Central memory CD8-positive, alpha-beta T cell (primary cell): ENCODE measurements around the gene TRIM34.
"Not testable (repeated sequence)": the region's sequence is repeated elsewhere in the genome, so short reads cannot be mapped to it uniquely, and the experiment has no call there.

Experiments used
- ATAC-seq: fragments of 150-1000 bp; cut with Tn5 transposase; replicated peaks from 2 replicates; pipeline ENCODE4 v1.10.0; 2022; ENCODE audit warnings: mild to moderate bottlenecking, moderate FRiP score, moderate number of reproducible peaks; ENCODE audit not compliant: poor library complexity, severe bottlenecking; ENCODE audit errors: extremely low read depth
- DNase-seq, 2 donors: peaks; one replicate each; pipeline ENCODE4 v3.0.0; 2021; ENCODE audit warnings: low spot score in 2 of 2
- H3K27ac Mint-ChIP-seq: one replicate; pipeline ENCODE4 v1.8.0; 2022; ENCODE audit warnings: low read depth, mild to moderate bottlenecking, moderate library complexity, mixed read lengths
- H3K27me3 Mint-ChIP-seq: one replicate; pipeline ENCODE4 v1.8.0; 2022; ENCODE audit warnings: mixed read lengths
- H3K36me3 Mint-ChIP-seq: one replicate; pipeline ENCODE4 v1.8.0; 2022; ENCODE audit warnings: mild to moderate bottlenecking, moderate library complexity, mixed read lengths; ENCODE audit not compliant: insufficient read depth
- H3K4me1 Mint-ChIP-seq: one replicate; pipeline ENCODE4 v1.8.0; 2022; ENCODE audit warnings: mixed read lengths
- H3K4me3 Mint-ChIP-seq: one replicate; pipeline ENCODE4 v1.8.0; 2022; ENCODE audit warnings: mild to moderate bottlenecking, moderate library complexity, mixed read lengths
- H3K9me3 Mint-ChIP-seq: one replicate; pipeline ENCODE4 v1.8.0; 2022; ENCODE audit warnings: mixed read lengths

TRIM34 gene

DNA sequence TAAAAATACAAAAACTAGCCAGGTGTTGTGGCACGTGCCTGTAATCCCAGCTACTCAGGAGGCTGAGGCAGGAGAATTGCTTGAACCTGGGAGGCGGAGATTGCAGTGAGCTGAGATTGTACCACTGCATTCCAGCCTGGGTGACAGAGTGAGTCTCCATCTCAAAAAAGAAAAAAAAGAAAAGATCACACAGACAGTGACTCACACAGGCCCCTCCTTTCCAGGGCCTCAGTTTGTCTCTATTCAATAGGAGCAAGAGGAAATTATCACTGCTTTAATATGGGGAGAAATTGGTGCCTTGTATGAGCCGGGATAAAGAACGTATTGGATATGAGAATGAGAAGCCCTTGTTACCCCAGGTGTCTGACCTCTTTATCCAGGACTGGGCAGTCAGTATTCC is 22.0 kb upstream of the TRIM34 start:
- H3K9me3 Mint-ChIP-seq, H3K27ac Mint-ChIP-seq, ATAC-seq, H3K36me3 Mint-ChIP-seq, H3K4me1 Mint-ChIP-seq, H3K4me3 Mint-ChIP-seq, DNase-seq, H3K27me3 Mint-ChIP-seq: not testable (repeated sequence)

GRCh38 chr11:5603326-5603725 is 21.5 kb upstream of the TRIM34 start:
- H3K4me1 Mint-ChIP-seq: no peaks in the 10 kb centered on the region
- ATAC-seq (no peak), DNase-seq (no peak)
- H3K9me3 Mint-ChIP-seq: no peaks in the 10 kb centered on the region
- peaks cover 2% of the 10 kb centered on the region for H3K36me3 Mint-ChIP-seq
- no peak overlapping the region for H3K27ac Mint-ChIP-seq
- no peak overlapping the region for H3K4me3 Mint-ChIP-seq
- peaks cover under 1% of the 10 kb centered on the region for H3K27me3 Mint-ChIP-seq

- Mint-ChIP-seq H3K36me3 (peaks cover 2% of the 10 kb centered on the region), H3K9me3 (no peaks in the 10 kb centered on the region), H3K27me3 (no peaks in the 10 kb centered on the region), H3K27ac (no peak overlapping the region), H3K4me3 (no peak overlapping the region), H3K4me1 (no peaks in the 10 kb centered on the region)
- no peak for DNase-seq
- no peak for ATAC-seq
Measured at GRCh38 chr11:5604896-5605295, 19.9 kb upstream of the TRIM34 start.

DNA sequence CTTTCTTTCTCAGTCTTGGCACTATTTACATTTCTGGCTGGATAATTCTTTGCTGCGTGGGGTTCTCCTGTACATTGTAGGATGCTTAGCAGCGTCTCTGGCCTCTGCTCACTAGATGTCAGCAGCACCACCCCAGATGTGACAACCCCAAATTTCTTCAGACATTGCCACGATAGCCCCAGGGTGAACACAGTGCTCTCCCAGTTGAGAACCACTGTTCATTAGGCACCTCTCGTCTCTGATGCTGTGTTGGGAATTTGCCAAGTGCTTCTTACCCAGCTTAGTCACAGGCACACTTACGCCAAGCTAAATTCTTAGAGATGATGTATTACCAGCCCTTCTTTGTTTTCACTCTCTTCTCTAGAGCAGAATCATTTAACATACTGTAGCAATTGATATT is 19.0 kb upstream of the TRIM34 start:
- no peaks in the 10 kb centered on the region for H3K4me1 Mint-ChIP-seq
- DNase-seq: no peak
- H3K36me3 Mint-ChIP-seq: peaks cover 2% of the 10 kb centered on the region

GRCh38 chr11:5608808-5609207 is 16.0 kb upstream of the TRIM34 start:
- Mint-ChIP-seq H3K27ac (no peak overlapping the region), H3K9me3 (no peaks in the 10 kb centered on the region), H3K4me1 (no peaks in the 10 kb centered on the region), H3K27me3 (no peaks in the 10 kb centered on the region), H3K36me3 (peaks cover 1% of the 10 kb centered on the region), H3K4me3 (no peak overlapping the region)
- DNase-seq (no peak), ATAC-seq (no peak)

More for the DNA sequence above, 19.0 kb upstream of the TRIM34 start:
- Mint-ChIP-seq H3K4me3 (no peak overlapping the region), H3K9me3 (no peaks in the 10 kb centered on the region), H3K27ac (no peak overlapping the region), H3K27me3 (no peaks in the 10 kb centered on the region)
- ATAC-seq: no peak

GRCh38 chr11:5610446-5610845 is 14.4 kb upstream of the TRIM34 start:
- Mint-ChIP-seq H3K4me1 (no peaks in the 10 kb centered on the region), H3K27ac (no peak overlapping the region), H3K27me3 (no peaks in the 10 kb centered on the region), H3K36me3 (no peaks in the 10 kb centered on the region), H3K9me3 (no peaks in the 10 kb centered on the region), H3K4me3 (no peak overlapping the region)
- DNase-seq: no peak
- no peak for ATAC-seq

GRCh38 chr11:5611627-5612026 is 13.2 kb upstream of the TRIM34 start:
- H3K27me3 Mint-ChIP-seq: no peaks in the 10 kb centered on the region
- no peaks in the 10 kb centered on the region for H3K4me1 Mint-ChIP-seq
- DNase-seq: no peak
- H3K9me3 Mint-ChIP-seq: no peaks in the 10 kb centered on the region
- no peak overlapping the region for H3K4me3 Mint-ChIP-seq
- no peak overlapping the region for H3K27ac Mint-ChIP-seq
- ATAC-seq: no peak
- H3K36me3 Mint-ChIP-seq: no peaks in the 10 kb centered on the region

- Mint-ChIP-seq H3K4me1 (peaks cover 1% of the 10 kb centered on the region), H3K27me3 (no peaks in the 10 kb centered on the region), H3K27ac (no peak overlapping the region), H3K4me3 (no peak overlapping the region), H3K36me3 (peaks cover 2% of the 10 kb centered on the region), H3K9me3 (no peaks in the 10 kb centered on the region)
- DNase-seq: no peak
- no peak for ATAC-seq
Measured at GRCh38 chr11:5618807-5619206, 6.0 kb upstream of the TRIM34 start.

DNA sequence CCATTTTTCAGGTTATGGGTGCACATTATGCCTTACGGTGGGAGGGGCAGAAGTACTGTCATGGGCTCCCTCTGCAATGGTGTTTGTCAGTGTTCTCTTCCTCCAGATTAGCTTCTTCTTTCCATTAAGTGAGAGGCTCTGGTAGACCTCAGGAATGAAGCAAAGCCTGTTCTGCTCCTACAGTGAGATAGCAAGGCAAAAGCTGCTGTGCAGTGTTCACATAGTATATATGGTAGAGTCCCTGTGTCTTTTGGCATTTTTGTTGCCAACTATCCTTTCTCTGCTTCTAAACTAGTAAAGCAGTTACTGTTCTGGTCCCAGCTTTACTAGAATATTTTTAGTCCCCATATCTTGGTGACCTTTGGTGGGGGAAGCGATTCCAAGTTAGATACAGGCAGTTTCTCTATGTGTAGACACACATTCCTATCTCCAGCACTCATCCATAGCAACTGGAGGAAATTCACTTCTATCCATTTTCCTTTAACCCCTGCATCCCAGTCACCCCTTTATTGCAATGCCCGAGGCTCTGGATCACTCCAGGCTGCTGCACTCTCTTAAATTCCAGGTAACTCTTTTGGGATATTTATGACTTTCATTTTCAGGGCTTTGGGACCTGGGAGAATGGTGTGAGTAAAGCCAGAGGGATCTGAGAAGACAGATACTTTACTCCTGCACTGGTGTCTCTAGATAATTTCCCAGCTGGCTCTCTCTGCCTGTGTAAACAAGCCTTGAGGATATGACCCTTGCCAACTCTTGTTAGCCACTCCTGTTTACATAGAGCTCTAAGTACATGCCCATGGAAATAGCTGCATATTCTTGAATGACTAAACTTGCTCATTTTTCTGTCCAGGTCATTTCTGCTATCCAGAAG is 3.9 kb upstream of the TRIM34 start:
- peaks cover 16% of the 10 kb centered on the region for H3K4me1 Mint-ChIP-seq
- no peaks in the 10 kb centered on the region for H3K9me3 Mint-ChIP-seq
- H3K27ac Mint-ChIP-seq: no peak overlapping the region
- H3K36me3 Mint-ChIP-seq: peaks cover 4% of the 10 kb centered on the region
- no peak for DNase-seq
- no peak for ATAC-seq
- no peak overlapping the region for H3K4me3 Mint-ChIP-seq
- H3K27me3 Mint-ChIP-seq: no peaks in the 10 kb centered on the region

DNA sequence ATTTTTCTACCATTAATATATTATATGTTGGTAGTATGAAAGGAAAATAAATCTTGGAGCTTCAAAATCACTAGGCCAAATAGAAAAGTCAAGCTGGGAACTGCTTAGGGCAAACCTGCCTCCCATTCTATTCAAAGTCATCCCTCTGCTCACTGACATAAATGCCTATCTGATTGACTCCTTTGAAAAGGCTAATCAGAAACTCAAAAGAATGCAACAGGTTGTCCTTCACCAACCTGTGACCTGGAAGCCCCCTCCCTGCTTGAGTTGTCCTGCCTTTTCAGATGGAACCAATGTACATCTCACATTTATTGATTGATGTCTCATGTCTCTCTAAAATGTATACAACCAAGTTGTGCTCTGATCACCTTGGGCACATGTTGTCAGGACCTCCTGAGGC is 3.2 kb upstream of the TRIM34 start:
- Mint-ChIP-seq H3K4me3 (no peak overlapping the region), H3K4me1 (peaks cover 23% of the 10 kb centered on the region), H3K27me3 (no peaks in the 10 kb centered on the region), H3K27ac (no peak overlapping the region), H3K9me3 (no peaks in the 10 kb centered on the region), H3K36me3 (peaks cover 4% of the 10 kb centered on the region)
- ATAC-seq (no peak), DNase-seq (no peak)

DNA sequence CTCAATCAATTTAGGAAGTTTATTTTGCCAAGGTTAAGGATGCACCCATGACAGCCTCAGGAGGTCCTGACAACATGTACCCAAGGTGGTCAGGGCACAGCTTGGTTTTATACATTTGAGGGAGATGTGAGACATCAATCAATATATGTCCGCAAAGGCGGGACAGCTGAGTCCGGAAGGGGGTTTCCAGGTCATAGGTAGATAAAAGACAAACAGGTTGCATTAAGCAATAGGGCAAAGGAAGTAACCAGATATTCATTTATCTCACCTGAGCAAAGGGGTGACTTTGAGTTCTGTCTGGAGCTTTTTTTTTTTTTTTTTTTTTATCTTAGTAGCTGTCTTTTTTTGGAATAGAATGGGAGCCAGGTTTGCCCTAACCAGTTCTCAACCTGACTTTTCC is 2.0 kb upstream of the TRIM34 start:
- no peak for ATAC-seq
- no peak overlapping the region for H3K4me3 Mint-ChIP-seq
- H3K4me1 Mint-ChIP-seq: peaks cover 33% of the 10 kb centered on the region
- H3K36me3 Mint-ChIP-seq: peaks cover 4% of the 10 kb centered on the region
- no peaks in the 10 kb centered on the region for H3K27me3 Mint-ChIP-seq
- DNase-seq: no peak
- no peaks in the 10 kb centered on the region for H3K9me3 Mint-ChIP-seq
- H3K27ac Mint-ChIP-seq: no peak overlapping the region

DNA sequence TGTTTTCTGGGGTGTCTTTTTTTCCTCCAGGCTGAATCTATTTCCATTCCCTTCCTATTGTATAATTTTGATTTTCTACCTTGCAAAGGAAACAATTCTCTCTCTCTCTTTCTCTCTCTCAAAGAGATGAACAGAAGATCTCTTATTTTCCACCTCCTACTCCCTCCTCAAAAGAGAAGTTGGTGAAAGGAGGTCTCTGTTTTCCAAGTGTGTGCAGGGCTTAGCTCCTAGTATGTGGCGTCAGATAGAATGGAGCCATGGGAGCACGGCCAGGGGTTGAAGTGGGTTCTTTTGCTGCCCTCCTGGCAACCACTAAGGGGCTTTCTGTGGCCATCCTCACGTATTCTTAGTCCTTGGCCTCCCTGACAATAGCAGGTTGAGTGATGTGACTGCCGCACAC is 480 bp downstream of the TRIM34 start:
- Mint-ChIP-seq H3K27ac (peak overlapping the region; percentile 75), H3K9me3 (no peaks in the 10 kb centered on the region), H3K36me3 (peaks cover 4% of the 10 kb centered on the region), H3K4me1 (peaks cover 33% of the 10 kb centered on the region), H3K27me3 (no peaks in the 10 kb centered on the region), H3K4me3 (peak overlapping the region; percentile 81)
- no peak for DNase-seq
- ATAC-seq: no peak

DNA sequence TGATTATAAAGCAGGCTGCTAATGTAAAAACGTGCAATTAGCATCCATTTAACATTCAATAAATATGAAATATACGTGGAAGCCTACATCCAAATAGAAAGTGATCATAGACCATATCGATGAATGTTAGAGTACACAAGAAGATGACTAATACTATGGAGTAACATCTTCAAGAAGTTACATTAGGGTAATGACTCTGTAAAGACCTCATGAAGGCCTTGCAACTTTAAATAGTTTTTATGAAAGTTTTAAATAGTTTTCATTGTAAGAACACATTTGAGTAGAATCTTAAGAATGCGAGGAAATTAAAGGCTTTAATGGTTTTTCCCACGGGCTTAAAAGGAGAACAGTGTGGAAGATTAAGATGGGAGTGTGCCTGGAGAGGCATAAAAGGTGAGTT is 1.4 kb downstream of the TRIM34 start:
- Mint-ChIP-seq H3K27me3 (no peaks in the 10 kb centered on the region), H3K4me1 (peaks cover 39% of the 10 kb centered on the region), H3K4me3 (peak overlapping the region; percentile 81), H3K36me3 (peaks cover 4% of the 10 kb centered on the region), H3K9me3 (no peaks in the 10 kb centered on the region), H3K27ac (peak overlapping the region; percentile 75)
- DNase-seq (no peak), ATAC-seq (no peak)
